CD4-positive, alpha-beta T cell treated with Interferon alpha-2 for 1 hour (primary cell): ENCODE measurements around the gene BRD7.
A peak's percentile ranks its signal among the peaks of the same experiment; 100 is the strongest.

Experiments used
- DNase-seq, 2 donors: peaks; one replicate each; pipeline ENCODE4 v3.0.0-alpha.2; 2020 to 2022

Gene BRD7

DNA sequence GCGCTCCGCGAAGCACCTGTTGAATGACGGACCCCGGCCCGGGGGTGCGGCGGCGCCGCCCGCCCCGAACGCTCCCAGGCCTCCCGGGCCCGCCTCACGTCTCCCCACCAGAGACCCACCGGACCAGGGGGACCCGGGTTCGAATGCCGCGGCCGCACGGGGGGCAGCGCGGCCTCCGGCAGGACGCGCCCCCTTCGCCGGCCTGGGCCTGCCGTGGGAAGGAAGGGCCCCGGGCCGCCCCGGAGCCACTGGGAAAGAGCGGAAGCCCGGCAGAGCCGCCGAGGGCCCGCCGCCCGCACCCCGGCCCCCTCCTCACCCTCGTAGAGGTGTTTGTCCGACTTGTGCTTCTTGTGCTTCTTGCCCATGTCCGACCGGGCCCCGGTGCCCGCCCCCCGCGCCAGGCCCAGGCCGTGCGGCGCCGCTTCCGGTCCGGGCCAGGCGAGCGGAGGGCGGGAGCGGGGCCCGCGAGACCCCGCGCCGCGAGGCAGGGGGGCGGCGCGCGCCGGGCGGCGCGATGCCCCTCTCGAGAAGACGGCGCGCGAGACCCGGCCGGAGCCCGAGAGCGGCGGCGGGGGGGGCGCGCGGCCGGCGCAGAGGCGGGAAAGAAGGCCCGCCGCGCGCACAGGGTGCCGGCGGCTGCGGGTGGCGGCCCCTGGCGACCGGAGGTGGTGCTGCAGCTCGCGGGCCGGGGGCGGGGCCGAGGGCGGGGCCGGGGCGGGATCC, at the start of gene BRD7:
BRD7 (minus strand) TSS at position 579 of the 723 bp plus-strand sequence; CDS start at position 365, 214 bp downstream.
- peak; percentile 71 to 87 for DNase-seq

DNA sequence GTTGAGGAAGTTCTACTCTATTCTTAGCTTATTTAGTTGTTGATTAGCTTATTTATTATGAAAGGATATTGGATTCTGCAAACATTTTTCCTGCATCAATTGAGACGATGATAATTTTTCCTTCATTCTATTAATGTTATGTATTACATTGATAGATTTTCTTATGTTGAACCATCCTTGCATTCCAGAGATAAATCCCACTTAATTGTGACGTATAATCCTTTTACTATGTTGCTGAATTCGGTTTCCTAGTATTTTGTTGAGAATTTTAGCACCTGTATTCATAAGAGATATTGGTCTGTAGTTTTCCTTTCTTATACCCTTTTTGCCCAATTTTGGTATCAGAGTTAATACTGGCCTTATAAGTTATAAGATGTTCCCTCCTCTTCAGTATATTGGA, 47.6 kb upstream of the BRD7 start:
- DNase-seq = no peak

DNA sequence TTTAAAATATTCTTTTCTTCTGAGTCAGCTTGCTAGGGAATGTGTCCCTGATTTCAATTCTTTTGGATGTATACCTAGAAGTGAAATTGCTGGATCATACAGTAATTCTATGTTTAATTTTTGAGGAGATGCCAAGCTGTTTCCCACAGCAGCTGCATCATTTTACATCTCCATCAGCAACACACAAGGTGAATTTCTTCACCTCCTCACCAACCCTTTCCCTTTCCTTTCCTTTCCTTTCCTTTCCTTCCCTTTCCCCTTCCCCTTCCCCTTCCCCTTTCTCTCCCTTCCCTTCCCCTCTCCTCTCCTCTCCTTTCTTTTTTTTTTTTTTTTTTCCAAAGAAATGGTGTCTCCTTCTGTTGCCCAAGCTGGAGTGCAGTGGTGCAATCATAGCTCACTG, 45.4 kb upstream of the BRD7 start:
- no peak for DNase-seq

DNA sequence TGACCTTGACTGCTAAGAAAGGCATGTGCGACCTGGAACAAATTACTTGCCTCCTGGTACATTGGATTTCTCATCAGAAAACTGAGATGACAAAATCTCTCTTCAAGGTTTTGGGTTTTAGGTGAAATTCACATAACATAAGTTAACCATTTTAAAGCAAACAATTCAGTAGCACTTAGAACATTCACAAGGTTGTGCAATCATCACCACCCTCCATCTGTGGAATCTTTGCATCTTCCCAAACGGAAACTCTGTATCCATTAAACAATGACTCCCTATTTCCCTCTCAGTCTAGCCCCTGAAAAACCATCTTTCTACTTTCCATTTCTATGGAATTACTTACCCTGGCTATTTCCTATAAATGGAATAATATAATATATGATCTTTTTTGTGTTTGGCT, 42.2 kb upstream of the BRD7 start:
- no peak for DNase-seq

DNA sequence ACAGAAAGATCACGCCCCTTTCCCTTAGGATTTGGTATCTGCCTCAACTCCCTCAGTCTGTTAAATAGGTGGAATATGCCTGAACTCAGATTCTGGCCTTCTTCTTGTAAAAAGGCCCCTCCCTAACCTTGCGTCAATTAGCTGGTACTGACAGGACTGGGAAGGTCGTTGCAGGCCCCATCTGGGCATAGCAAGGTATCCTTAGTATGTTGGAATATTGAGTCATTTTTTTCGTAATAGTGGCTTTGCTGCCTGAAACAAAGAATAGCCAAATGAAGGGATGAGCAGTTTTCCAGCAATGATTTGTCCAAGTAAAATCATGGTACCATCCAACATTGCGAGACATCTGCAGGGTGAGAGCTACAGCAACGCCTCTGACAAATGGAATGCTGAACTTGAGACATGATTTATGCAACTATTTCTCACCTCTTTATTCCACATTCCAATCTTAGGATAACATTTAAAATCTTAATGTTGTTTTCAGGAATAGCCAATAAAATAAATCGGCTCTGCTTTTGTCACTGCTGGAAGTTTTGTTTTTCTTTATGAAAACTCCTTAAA, 39.3 kb upstream of the BRD7 start:
- DNase-seq = no peak

DNA sequence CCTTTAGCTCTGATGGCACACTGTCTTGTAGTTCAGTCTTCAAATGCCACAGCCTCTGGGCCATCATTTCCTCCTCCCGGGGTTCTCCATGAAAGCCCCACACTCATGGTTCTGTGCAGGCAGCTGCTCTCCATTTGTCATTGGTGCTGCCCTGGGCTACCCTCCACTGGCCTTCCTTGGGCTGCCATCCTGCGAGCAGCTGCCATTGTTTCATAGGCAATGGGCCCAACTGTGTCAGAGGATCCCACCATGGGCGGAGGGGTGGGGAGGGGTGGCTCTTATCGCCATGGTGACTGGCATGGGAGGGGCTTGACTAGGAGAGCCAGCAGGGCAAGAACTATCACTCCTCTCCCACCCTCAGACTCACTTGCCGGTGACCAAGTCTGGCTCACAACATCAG, 38.6 kb upstream of the BRD7 start:
- no peak for DNase-seq

DNA sequence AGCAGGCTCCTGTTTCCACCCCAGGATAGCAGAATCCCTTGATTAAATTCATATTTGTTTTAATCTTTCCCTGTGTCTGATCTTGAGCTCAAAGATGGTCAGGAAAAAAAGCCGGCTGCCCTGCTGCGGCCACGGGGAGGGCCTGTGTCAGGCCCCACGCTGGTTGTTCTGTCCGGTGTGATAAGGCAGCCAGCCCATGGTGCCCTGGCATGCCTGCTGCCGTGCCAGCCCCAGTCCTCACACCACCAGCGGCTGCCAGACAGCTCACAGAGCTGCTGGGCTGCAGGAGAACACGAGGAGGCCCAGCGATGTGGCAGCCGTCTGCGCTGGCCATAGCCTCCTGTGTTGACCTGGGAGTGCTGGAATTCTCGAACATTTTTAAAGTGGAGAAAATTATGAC, 34.7 kb upstream of the BRD7 start:
- DNase-seq = no peak

DNA sequence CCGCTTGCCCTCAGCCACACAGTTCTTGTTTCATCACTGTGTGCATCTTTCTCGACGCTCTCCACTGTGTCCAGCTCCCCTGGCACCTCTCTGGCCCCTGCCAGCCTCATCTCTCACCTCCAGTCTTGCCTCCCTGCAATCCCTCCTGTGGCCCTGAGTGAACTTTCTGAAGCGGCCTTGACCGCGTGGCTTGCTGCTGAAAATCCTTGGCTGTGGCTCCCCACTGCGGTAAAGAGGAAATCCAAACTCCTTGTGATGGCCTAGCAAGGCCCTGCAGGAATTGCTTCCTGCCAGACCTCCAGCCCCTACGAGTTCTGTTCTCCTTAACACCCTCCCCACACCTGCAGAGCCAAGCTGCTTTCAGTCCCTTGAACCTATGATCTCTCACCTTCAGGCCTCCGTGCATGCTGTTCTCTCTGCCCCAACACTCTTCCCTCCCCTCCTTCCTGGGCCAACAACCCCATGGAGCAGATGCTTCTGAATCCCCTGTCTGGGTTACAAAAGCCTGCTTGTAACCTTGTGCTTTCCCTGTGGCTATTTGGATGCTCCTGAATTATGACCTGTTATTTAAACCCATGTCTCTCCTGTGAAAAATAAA, 33.6 kb upstream of the BRD7 start:
- no peak for DNase-seq

DNA sequence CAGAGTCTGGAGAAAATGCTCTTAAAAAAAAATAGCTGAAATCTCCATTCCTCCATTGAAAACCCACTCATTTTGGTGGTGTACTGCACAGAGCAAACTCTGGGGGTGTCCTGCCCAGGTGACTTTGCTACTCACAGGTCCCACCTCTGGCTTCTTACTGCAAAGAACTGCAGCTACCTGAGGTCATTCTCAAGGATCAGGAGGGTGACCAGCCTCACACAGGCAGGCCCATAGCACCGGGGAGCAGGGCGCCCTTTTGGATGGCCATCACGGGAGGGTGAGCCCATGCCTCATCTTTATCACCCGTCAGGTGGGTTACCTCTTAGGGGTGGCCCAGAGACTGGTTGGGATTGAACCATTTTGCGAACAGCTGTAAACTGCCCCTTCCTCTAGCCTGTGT, 32.6 kb upstream of the BRD7 start:
- DNase-seq = no peak

DNA sequence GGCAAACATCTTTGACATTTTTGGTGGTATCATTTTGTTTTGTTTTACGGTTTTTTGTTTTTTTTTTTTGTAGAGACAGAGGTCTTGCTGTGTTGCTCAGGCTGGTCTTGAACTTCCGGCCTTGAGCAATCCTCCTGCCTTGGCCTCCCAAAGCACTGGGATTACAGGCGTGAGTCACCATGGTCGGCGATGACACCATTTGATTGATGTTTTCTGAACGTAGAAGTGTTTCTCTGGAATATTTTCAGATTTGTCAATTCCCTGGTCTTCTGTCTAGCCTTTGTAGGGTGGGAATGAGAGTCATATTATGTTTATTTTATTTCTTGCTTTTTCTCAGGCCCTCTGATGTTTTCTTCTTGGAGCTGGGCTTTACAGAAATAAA, 32.2 kb upstream of the BRD7 start:
- DNase-seq = no peak

DNA sequence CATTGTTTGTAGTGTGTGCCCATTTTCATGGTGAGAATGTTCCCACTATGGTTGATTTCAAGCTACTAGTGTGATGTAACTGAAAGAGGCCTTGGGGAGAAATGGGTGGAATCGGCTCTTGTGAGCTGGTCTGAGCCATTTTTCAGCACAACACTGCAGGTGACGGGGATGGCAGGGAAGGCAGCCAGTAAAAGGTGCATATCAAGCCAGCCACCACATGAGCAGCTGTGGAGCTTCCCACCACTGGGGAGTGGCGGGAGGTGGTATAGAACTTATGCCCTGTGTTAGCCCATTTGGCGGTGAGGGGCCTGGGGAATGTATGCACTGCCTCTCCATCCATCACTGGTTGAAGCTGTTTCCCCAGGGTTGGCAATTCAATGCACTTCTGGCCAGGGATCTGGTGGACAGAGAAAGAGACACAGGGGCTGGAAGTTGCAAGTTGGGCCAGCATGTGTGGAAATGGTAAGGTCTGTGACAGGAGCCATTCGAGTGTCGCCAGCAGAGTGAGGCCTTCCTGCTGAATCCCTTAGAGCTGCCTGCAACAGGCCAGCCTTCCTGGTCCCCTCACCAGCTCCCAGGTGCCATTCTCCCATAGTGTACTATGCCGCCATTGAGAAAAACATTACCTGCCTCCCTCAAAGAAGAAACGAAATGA, 31.7 kb upstream of the BRD7 start:
- DNase-seq = no peak

DNA sequence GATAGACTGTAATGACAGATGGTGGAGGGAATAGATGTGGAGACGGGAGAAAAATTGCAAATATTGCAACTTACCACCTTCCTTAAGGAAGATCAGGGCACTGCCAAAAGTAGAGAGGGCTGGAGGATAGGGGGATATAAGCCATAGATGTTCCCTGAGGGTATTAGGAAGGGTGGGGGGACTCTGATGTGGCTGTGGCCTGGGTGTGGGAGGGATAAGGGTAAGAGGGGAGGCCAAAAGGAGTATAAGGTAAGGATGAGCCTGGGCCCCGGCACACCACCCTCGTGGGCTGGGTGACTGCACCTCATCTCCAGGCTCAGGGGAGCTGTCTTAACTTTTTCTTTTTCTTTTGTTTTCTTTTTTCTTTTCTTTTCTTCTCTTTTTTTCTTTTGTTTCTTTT, 30.6 kb upstream of the BRD7 start:
- no peak for DNase-seq

DNA sequence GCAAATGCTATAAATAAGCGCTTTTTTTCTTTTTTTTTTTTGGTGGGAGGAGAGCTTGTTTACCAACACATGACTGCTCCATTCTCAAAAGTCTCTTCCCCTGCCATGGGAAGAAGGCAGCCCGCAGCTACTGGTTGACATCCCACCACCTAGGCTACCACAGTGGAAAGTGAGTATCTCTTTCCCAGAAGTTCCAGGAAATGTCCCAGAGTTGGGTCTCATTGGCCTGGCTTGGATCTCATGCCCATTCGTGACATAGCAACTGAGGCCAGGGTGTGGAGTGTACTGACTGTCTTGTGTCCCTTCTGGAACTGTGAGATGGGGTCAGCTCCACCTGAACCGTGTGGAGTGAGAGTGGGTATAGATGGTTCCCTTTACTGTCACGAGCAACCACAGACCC, 29.5 kb upstream of the BRD7 start:
- DNase-seq = no peak

DNA sequence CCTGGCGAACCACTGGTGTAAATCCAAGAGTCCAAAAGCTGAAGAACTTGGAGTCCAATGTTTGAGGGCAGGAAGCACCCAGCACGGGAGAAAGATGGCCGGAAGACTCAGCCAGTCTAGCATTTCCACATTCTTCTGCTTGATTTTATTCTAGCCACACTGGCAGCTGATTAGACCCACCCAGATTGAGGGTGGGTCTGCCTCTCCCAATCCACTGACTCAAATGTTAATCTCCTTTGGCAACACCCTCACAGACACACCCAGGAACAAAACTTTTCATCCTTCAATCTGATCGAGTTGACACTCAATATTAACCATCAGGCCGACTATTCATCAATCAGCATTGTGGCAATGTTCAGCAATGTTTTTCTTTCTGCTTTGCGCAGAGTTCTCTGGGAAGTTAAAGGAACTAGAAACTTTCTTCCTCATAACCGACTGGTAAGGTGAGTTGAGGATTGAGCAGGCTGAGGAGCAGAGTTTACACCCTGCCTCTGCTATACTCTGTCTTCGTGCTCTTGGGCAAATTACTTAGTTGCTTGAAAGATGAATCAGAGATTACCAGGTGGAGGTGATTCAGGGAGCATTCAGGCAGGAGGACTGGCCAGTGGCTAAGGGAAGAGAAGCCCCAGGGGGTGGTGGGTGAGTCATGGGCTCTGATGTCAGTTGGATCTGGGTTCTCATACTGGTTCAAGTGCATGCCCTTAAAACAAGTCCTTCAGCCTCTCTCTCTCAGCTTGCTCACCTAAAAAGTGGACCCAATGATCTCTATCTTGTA, 28.2 kb upstream of the BRD7 start:
- DNase-seq = no peak

DNA sequence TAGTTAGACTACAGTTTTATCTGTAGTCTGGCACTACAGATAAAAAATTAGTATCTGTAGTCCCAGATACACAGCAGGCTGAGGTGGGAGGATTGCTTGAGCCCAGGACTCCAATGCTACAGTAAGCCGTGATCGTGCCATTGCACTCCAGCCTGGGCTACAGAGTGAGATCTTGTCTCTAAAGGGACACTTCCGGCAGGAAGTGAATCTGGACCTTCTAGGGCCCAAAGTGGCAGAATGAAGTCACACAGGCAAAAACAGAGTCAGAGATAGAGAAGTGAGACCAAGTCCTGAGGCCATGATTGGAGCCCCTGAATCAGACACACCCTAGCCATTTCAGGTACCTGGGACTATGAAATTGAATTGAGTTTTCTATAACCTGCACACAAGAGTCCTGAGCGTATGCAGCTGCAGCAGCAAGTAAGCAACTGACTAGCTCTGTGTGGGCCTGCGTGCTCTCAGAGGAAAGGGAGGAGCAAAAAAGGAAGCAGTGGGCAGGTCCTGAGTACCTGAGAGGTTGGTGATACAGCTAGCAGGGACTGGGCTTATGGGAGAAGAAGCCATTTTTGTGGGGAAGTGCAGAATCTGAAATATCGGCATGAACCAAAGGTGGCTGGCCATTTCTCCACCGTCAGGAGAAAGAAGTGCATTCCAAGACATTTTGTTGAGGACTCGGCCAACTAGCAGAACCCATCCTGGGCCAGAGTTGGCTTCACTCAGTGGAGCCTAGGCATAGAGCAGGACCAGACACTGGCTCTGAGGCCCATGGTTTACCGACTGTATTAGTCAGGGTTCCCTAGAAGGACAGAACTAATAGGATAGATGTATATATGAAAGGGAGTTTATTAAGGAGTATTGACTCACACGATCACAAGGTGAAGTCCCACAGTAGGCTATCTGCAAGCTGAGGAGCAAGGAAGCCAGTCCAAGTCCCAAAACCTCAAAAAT, 27.2 kb upstream of the BRD7 start:
- peak in 1 of 2 donors; percentile 29 for DNase-seq

DNA sequence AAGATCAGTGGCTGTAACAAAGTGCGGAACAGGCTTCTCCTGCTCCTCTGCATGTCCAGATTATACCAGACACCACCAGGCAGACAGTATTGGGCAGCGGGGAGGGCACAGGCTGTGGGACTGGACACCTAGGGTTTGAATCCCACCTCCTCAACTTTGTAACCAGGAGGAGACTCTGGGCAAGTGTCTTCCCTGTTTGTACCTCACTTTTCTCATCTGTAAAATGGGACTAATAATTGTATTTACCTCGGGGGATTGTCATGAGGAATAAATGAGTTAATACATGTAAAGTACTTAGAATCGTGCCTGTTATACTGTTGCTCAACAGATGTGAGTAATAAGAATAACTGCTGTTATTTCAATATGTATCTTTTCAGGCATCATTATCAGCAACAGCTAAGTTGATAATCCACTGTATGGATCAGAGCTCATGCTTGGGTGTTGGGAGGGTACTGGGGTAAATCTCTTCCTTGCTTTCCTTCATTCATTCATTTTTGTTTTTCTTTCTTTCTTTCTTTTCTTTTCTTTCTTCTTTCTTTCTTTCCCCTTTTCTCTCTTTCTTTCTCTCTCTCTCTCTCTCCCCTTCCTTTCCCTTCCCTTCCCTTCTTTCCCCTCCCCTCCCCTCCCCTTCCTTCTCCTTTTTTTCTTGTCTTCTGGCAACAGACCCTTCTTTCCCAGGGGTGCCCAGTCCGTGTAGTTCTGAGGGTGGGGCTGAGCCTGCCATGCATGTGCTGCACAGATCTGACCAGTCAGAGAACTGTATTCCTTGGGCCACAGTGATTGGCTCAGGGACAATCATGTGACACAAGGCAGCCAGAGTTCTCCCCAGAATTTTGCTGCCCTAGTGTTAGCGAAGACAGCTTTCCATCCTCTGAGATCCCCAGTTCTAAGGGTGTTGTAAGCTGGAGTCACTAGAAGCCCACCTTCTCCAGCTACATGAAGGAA, 25.3 kb upstream of the BRD7 start:
- DNase-seq = no peak

DNA sequence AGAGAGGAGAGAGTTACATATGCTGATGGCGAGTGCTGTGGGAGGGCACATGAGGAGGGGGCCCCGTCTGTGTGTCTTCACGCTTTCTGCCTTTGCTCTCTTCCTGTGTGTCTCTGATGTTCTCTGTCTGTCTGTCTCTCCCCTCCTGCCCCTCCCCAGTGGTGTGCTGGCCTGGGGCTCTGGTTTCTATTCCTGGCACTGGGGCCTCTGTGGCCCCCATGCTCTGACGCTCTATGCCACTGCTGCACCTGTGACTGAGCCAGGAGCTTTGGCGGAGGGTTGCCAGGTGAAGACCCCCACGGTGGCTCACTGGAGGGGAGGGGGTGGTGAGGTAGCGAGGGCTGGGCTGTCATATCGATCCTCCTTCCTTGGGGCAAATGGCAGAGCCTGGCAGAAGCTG, 24.6 kb upstream of the BRD7 start:
- DNase-seq = no peak

DNA sequence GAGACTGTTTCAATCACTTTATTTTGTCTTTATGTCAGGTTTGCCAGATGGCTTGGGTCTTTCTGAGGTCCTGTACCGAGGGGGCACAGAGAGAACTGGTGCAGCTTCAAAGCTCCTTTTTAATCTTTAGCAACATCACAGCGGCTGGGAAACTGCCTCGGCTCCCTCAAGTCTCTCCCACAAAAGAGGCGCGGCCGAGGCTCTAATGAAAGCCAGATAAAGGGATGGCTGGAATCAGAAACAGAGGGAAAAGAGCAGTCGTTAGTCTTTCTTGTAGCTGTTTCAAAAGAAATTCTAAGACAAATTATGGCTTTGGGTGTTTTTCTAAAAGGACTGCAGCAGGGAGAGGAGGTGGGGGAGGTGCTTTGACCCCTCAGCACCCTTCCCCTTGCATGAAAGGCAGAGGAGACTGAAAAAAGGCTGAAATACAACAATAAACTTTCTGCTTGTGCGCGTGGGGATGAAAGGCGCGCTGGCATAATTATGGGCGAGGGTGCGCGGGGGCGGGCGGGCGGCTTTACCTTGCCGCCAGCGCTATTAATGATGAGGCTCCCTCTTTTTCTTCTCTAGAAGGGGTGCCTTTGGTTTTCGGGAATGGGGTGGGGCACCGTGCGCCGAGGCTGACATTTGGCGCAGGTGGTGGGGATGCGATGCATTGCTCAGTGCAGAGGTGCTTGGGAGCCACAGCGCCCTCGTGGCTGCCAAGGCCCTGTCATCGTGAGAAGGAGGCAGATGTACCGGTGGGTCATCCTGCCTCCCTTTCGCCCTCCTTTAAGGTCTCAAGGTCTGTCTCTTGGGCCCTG, 22.3 kb upstream of the BRD7 start:
- DNase-seq = no peak

DNA sequence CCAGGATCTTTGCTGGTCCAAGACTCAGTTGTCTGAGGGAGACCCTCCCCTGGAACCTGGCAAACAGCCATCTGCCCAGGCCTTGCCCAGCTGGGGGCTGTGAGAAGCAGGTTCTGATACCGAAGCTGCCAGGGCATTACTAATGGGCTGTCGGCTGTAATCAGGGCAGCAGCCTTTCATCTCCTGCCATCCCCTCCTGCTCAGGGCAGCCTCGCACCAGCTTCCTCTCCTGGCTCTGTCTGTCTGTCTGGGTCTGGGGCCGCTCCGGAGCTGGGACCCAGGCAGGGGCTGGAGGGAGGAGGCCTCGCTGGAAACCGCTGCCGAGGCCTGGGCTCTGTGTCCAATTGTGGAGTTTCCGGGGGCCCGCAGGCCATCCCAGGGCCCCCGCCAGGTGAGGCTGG, 21.6 kb upstream of the BRD7 start:
- DNase-seq = no peak

DNA sequence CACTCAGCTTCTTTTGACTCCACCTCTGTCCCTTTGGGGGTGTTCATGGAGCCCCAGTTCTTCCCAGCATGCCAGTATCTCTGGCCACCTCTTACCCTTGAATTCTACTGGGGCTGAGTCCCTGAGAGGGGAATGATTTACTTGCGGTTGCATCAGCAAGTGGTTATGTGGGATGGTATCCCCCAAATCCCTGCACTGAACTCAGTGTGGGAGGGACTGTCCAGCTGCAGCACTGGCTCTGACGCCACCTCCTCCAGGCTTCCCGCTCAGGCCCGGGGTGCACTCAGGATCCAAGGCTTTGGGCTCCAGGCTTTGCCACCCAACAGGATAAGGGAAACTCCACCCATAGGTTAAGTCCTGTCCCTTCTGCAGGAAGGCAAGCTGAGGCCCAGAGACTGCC, 21.1 kb upstream of the BRD7 start:
- DNase-seq = no peak
